ENCODE data around the gene BHLHE23. TPM values are rescaled to one million over a fixed set of nuclear protein-coding genes. Genes with fewer than 3 reads are reported as not detected.

Gene BHLHE23
- total RNA-seq, 3 donors from 2014 or later (not counting 1 experiment from before 2014, with no cell fraction given), result not detected

DNA sequence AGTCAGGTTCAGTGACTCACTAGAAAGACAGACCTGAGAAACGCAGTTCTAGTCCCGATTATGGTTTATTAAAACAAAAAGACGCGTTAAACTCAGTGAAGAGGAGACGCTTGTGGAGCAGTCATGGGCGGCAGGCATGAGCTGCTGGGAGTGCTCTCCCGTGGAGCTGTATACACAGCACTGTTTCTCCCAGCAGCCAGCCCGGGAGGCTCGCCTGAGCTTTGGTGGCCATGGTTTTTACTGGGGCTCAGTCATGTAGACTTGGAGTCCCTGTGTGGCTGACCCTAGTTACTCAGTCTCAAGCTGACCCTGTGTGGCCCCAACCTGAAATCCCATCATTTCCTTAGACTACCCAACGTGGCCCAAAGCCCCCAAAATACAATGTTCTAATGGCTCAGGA, 41.2 kb upstream of the BHLHE23 start:
- no peak overlapping the region for H3K4me3 Mint-ChIP-seq
- H3K36me3 ChIP-seq (ENCODE audit: control insufficient read depth, insufficient read depth, low read length), result no peaks in the 10 kb centered on the region
- 89% methylated on average over 10 of the region's 10 CpGs for WGBS (ENCODE audit: insufficient coverage)
- ATAC-seq (no peak), DNase-seq (no peak)
- H3K27me3 ChIP-seq (ENCODE audit: control insufficient read depth, insufficient read depth, low read length), result no peaks in the 10 kb centered on the region
- H3K36me3 Mint-ChIP-seq, result no peaks in the 10 kb centered on the region
- H3K4me1 Mint-ChIP-seq, result no peaks in the 10 kb centered on the region
- no peaks in the 10 kb centered on the region for H3K4me1 ChIP-seq (ENCODE audit: control insufficient read depth, insufficient read depth, low read length)
- H3K27ac Mint-ChIP-seq, result no peak overlapping the region
- H3K4me3 ChIP-seq (ENCODE audit: low read length), result no peak overlapping the region
- no peaks in the 10 kb centered on the region for H3K9me3 ChIP-seq (ENCODE audit: control insufficient read depth, insufficient read depth, low read length)
- H3K9me3 Mint-ChIP-seq, result no peaks in the 10 kb centered on the region
- H3K27me3 Mint-ChIP-seq (ENCODE audit: low read depth in 2 of 2), result peaks cover 0 to 5% of the 10 kb centered on the region in 2 donors
- intact Hi-C loops (cut with micrococcal nuclease), result no loop called here
- no peak overlapping the region for H3K27ac ChIP-seq (ENCODE audit: low read length)
- TF ChIP-seq, protein P1, sequence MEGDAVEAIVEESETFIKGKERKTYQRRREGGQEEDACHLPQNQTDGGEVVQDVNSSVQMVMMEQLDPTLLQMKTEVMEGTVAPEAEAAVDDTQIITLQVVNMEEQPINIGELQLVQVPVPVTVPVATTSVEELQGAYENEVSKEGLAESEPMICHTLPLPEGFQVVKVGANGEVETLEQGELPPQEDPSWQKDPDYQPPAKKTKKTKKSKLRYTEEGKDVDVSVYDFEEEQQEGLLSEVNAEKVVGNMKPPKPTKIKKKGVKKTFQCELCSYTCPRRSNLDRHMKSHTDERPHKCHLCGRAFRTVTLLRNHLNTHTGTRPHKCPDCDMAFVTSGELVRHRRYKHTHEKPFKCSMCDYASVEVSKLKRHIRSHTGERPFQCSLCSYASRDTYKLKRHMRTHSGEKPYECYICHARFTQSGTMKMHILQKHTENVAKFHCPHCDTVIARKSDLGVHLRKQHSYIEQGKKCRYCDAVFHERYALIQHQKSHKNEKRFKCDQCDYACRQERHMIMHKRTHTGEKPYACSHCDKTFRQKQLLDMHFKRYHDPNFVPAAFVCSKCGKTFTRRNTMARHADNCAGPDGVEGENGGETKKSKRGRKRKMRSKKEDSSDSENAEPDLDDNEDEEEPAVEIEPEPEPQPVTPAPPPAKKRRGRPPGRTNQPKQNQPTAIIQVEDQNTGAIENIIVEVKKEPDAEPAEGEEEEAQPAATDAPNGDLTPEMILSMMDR (IDR thresholded peaks at IDR 0.05), result no peak

DNA sequence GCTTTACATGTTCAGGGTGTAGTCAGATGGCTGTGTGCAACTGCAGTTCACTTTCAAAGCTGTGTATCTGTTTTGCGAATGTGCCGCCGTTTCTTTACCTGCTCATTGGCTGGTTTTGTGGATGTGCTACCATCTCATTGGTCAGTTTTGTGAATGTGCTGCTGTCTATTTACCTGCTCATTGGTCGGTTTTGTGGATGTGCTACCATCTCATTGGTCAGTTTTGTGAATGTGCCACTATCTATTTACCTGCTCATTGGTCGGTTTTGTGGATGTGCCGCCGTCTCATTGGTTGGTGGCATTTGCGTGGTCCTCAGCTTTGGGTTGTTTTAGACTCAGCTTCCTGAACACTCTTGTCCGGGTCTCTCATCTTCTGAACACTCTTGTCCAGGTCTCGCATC, 40.5 kb upstream of the BHLHE23 start:
- Histone ChIP-seq H3K4me3 (ENCODE audit: low read length) (no peak overlapping the region), H3K27me3 (ENCODE audit: control insufficient read depth, insufficient read depth, low read length) (no peaks in the 10 kb centered on the region), H3K4me1 (ENCODE audit: control insufficient read depth, insufficient read depth, low read length) (no peaks in the 10 kb centered on the region), H3K36me3 (ENCODE audit: control insufficient read depth, insufficient read depth, low read length) (no peaks in the 10 kb centered on the region), H3K9me3 (ENCODE audit: control insufficient read depth, insufficient read depth, low read length) (no peaks in the 10 kb centered on the region), H3K27ac (ENCODE audit: low read length) (no peak overlapping the region)
- TF ChIP-seq, protein P1 (IDR thresholded peaks at IDR 0.05), result no peak
- Mint-ChIP-seq H3K27ac (no peak overlapping the region), H3K27me3 (ENCODE audit: low read depth in 2 of 2) (peaks cover 5 to 7% of the 10 kb centered on the region in 2 donors), H3K4me1 (no peaks in the 10 kb centered on the region), H3K9me3 (no peaks in the 10 kb centered on the region), H3K4me3 (no peak overlapping the region), H3K36me3 (no peaks in the 10 kb centered on the region)
- no peak for DNase-seq
- ATAC-seq, result no peak
- WGBS (ENCODE audit: insufficient coverage), result 93% methylated on average over 10 of the region's 10 CpGs
- intact Hi-C loops (cut with micrococcal nuclease), result no loop called here

DNA sequence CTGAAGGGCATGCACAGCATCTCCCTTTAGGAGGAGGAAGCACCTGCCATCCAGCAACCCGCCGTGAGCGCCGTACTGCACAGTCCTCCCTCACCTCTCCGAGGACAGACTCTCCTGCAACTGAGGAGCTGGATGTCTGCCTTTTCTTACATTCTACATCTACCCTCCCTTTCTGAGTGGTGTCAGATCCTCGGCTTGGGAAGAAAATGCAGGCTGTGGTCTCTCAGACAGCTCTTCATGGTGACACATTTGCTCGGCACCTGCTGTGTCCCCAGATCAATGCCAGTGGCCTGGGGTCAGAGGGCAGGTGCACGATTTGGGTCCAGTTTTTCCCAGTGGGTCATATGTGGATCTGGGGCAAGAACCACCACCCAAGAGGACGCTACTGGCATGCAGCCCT, 40.1 kb upstream of the BHLHE23 start:
- H3K27me3 Mint-ChIP-seq (ENCODE audit: low read depth in 2 of 2), result peaks cover 9 to 10% of the 10 kb centered on the region in 2 donors
- 84% methylated on average over 9 of the region's 9 CpGs for WGBS (ENCODE audit: insufficient coverage)
- H3K36me3 Mint-ChIP-seq, result no peaks in the 10 kb centered on the region

DNA sequence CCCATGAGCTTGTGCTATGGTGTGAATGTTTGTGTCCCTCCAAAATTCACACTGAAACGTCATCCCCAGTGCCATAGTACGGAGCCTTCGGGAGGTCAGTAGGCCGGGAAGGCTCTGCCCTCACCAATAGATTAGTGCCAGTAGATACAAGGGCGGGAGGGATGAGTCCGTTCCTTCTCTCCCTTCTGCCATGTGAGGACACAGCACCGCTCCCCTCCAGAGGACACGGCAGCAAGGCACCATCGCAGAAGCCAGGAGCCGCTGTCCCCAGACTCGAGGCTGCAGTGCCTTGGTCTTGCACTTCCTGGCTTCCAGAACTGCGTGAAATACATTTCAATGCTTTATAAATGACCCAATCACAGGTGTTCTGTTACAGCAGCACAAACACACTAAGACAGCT, 39.2 kb upstream of the BHLHE23 start:
- 78% methylated on average over 12 of the region's 12 CpGs for WGBS (ENCODE audit: insufficient coverage)
- H3K27me3 Mint-ChIP-seq (ENCODE audit: low read depth in 2 of 2), result peaks cover 10 to 18% of the 10 kb centered on the region in 2 donors
- TF ChIP-seq, protein P1 (IDR thresholded peaks at IDR 0.05), result no peak

More for the DNA sequence above, 40.1 kb upstream of the BHLHE23 start:
- no peaks in the 10 kb centered on the region for H3K9me3 ChIP-seq (ENCODE audit: control insufficient read depth, insufficient read depth, low read length)
- no peaks in the 10 kb centered on the region for H3K4me1 ChIP-seq (ENCODE audit: control insufficient read depth, insufficient read depth, low read length)
- H3K4me1 Mint-ChIP-seq, result no peaks in the 10 kb centered on the region
- H3K27ac Mint-ChIP-seq, result no peak overlapping the region
- no peak overlapping the region for H3K4me3 ChIP-seq (ENCODE audit: low read length)
- no peaks in the 10 kb centered on the region for H3K27me3 ChIP-seq (ENCODE audit: control insufficient read depth, insufficient read depth, low read length)
- intact Hi-C loops (cut with micrococcal nuclease), result no loop called here
- DNase-seq (no peak), ATAC-seq (no peak)
- TF ChIP-seq, protein P1 (IDR thresholded peaks at IDR 0.05), result no peak
- H3K9me3 Mint-ChIP-seq, result no peaks in the 10 kb centered on the region
- no peaks in the 10 kb centered on the region for H3K36me3 ChIP-seq (ENCODE audit: control insufficient read depth, insufficient read depth, low read length)
- no peak overlapping the region for H3K27ac ChIP-seq (ENCODE audit: low read length)
- no peak overlapping the region for H3K4me3 Mint-ChIP-seq

More for the DNA sequence above, 39.2 kb upstream of the BHLHE23 start:
- intact Hi-C loops (cut with micrococcal nuclease), result no loop called here
- no peaks in the 10 kb centered on the region for H3K36me3 Mint-ChIP-seq
- Histone ChIP-seq H3K36me3 (ENCODE audit: control insufficient read depth, insufficient read depth, low read length) (no peaks in the 10 kb centered on the region), H3K27ac (ENCODE audit: low read length) (no peak overlapping the region), H3K9me3 (ENCODE audit: control insufficient read depth, insufficient read depth, low read length) (no peaks in the 10 kb centered on the region), H3K27me3 (ENCODE audit: control insufficient read depth, insufficient read depth, low read length) (no peaks in the 10 kb centered on the region), H3K4me3 (ENCODE audit: low read length) (no peak overlapping the region), H3K4me1 (ENCODE audit: control insufficient read depth, insufficient read depth, low read length) (no peaks in the 10 kb centered on the region)
- no peaks in the 10 kb centered on the region for H3K4me1 Mint-ChIP-seq
- H3K9me3 Mint-ChIP-seq, result no peaks in the 10 kb centered on the region
- H3K4me3 Mint-ChIP-seq, result no peak overlapping the region
- H3K27ac Mint-ChIP-seq, result no peak overlapping the region
- ATAC-seq (no peak), DNase-seq (no peak)

All from natural killer cell (primary cell).